TTC549 (cell line): ENCODE data around the gene ACSL6.

Experiments used
- FAIRE-seq: peaks from 2 replicates; lab custom pipeline; 2012; peaks lifted over from hg19 to GRCh38; lab: Jason Lieb, UNC

Gene ACSL6

DNA sequence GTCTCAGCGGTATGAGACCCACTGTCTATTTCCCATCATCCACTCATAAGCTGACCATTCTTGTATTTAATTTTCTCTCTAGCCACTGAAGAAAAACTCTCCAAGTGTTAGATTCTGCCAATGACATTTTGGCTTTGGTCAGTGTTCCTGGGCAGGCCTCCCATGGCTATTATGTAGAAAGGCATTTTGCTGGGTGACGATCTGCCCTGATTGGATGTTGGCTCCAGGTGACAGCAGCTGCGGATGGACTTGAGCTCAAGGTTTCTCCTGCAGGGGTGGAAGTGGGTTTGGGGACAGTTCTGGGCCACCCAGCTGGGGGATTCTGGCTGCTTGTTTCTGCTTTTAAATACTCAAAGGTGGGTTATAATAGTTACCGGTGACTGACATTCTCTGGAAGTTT is 31.6 kb downstream of the ACSL6 start:
- FAIRE-seq, result no peak

DNA sequence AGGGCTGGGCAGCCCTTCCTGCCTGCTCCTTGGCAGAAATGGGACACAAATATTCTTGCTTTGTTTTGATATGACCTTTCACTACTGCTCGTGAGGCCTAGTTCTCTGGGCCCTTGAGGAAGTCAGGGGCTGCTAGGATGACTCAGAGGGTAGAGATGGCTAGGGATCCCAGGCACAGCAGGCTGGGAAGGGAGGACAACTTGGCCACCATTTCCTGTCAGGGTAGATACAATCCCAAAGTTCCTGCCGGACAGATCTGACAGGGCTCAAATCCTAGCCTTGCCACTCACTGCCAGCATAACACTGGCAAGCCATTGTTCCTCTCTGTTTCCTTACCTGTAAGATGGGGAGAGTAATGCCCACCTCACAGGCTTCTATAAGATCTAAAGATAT is 34.2 kb downstream of the ACSL6 start:
- no peak for FAIRE-seq

DNA sequence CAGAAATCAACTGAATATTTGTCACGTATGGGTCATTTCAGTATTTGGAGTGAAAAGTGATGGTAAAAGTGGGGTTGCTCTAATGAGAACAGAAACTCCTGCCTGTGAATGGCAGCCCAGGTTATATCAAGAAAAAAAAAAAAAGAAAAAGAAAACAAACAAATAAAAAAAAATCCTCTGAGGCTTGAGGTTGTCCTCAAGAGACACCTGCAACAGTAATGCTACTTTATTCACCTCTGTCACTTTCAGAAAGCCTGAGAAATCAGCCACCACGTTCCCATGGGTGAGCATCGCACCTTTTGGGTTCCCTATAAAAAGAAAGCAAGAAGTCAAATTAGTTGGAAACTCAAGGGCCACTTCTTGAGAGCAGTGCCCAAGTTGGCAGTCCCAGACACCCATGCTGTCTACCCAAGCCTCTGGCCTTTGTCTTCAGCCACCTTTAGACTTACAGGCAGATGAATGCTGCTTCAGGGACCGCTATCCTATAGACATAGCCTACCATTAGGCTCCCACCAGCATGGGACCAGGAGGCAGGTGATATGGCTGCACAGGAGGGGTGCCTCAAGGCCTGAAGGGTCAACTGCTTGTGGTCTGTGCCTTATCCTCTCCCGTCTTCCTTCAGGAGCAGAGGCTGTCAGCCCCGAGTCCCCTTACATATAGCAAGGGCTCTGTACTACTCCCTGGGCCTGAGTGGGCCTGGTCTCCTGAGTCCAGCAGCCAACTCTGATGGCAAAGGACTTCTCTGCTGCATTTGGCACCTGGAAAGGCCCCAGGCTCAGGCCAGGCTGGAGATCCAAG is 34.8 kb downstream of the ACSL6 start:
- no peak for FAIRE-seq

GRCh38 chr5:131974956-131975726 is 36.3 kb downstream of the ACSL6 start:
- no peak for FAIRE-seq

GRCh38 chr5:131974622-131974955 is 36.9 kb downstream of the ACSL6 start:
- FAIRE-seq, result no peak

DNA sequence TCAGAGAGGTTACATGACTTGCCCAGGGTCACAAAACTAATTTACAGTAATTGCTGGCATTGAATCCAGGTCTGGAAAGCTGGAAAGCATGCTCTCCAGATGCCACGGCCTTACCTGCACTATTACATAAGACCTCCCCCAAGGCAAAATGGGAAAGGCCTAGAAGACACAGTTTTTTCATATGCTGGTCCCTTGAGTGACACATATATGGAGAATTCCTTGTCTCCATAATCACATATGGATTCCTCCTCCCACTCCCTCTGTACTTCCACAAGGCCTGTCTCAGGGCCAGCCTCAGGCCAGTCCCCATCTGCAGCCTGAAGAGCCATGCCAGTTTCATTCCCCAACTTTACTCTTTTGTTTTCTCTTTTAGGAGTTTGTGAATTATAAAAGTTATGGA is 37.4 kb downstream of the ACSL6 start:
- FAIRE-seq, result no peak

- FAIRE-seq, result no peak
Observed at GRCh38 chr5:131973089-131973712, 38.3 kb downstream of the ACSL6 start.

DNA sequence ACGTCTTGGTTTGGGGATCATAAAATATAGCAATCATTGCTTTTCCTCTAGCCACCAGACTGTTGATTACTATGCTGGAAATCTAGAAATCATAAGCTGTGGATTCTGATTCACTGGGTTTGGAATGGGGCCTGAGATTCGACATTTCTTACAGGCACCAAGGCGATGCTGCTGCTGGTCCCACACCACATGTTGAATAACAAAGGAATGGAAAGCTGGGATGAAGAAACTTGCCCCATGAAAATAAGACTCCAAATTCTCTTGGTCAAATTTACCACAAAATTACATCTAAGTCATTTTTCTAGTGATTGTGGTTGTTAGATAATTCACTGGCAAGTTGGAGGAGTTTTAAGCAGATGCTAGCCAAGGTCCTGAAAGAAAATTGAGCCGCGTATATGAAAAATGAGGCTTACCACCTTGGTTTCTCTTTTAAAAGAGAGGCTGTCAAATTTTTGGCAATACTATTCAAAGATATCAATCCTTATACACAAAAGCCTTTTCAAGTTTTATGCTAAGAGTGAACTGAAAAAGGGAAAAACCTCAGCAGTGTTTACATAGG is 43.0 kb downstream of the ACSL6 start:
- FAIRE-seq, result no peak

GRCh38 chr5:131966551-131966950 is 44.9 kb downstream of the ACSL6 start:
- no peak for FAIRE-seq

- FAIRE-seq, result no peak
Observed at GRCh38 chr5:131965826-131966415, 45.5 kb downstream of the ACSL6 start.

GRCh38 chr5:131959906-131960305 is 51.6 kb downstream of the ACSL6 start:
- no peak for FAIRE-seq

- no peak for FAIRE-seq
Observed at GRCh38 chr5:131959136-131959535, 52.3 kb downstream of the ACSL6 start.

- FAIRE-seq, result no peak
Observed at GRCh38 chr5:131957721-131958441, 53.6 kb downstream of the ACSL6 start.

GRCh38 chr5:131953969-131954368 is 57.5 kb downstream of the ACSL6 start:
- FAIRE-seq, result no peak

GRCh38 chr5:131952301-131952857 is 59.1 kb downstream of the ACSL6 start:
- no peak for FAIRE-seq

DNA sequence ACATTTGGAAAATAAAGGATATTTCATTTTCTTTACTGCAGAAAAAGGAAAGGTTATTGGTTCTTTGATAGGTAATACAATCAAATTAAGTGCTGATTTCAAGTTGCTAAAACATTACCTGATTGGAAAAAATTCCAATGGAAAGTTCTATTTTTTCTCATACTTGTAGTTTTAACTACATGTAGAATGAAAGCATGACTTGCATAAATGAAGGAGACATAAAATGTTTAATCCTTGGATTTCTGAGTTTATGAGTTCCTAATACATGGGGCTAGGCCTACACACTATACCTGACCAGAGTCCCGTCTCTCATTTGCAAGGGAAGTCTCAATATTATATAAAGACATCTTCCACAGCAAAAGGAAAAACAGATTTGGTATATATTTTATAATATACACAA is 60.8 kb downstream of the ACSL6 start:
- FAIRE-seq, result no peak

DNA sequence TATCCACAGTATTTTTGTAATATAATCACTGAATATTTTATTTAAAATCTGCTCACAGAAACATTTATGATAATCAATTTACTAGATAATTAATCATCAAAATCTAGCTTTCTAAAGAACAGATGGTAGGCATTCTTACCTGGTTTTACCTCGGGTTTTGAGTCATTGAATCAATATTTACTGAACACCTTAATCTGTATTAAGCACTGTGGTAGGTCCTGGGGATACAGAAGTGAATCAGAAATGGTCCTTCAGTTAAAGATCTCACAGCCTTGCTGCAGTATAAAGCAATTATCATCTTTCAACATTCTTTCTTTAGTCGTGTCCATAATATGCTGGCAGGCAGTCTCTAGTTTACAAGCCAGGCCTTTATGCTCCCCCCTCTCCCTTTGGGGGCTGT is 64.0 kb downstream of the ACSL6 start:
- no peak for FAIRE-seq

- FAIRE-seq, result no peak
Observed at GRCh38 chr5:131945551-131946168, 65.8 kb downstream of the ACSL6 start, which contains the start of gene MEIKIN. TSS of gene MEIKIN (minus strand) at chr5:131945663. CDS start at chr5:131945505, 158 bp downstream.

DNA sequence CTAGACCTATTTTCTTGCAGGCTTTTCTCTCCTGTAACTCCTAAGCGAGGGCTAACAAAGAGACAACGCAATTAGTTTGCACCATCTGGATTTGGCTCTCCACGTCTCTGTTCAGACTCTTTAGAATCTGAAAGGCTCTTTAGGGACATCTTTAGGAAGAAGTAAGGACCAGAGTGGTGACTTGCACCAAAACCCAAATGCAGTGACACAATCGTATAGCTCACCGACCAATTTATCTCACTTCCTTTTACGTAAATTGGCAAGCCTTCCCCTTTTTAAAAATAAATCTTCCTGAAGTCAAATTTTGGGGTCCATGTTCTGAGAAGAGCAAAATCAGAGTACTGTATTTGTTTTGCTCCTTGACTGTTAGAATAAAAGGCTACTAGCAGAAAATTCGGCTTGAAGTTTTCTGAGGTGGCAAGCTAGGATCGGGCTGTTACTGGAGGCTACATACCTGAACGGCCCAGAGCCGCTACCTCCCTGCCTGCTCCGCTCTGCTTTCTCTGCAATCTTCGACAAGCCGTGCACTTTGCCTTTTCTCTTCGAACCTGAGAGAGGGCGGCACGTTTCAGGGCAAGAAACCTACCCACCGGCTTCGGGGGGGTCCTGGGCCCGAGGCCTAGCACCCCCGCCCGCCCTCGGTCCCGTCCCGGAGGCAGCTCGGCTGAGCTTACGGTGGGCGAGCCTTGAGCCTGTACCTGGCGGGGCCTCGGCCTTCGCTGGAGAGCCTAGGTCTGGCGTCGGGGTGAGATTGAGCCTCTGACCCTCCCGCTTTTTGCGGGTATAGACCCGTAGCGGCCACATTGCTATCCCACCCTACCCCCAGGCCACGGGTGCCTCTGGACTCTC is 66.5 kb downstream of the ACSL6 start:
- FAIRE-seq, result no peak

- no peak for FAIRE-seq
Observed at GRCh38 chr5:131943916-131944315, 67.5 kb downstream of the ACSL6 start.
